GM12878 (cell line): Measurements from ENCODE around the gene PDE1C. TPM values are rescaled to one million over a fixed set of nuclear protein-coding genes. Genes with fewer than 3 reads are reported as not detected.

Source experiments
- ATAC-seq: fragments of 200-7000 bp; cut with Tn5 transposase; 3 replicates; pipeline ENCODE4 v1.9.1; 2020; ENCODE audit warnings: mild to moderate bottlenecking, moderate library complexity
- BruUV-seq: library from RNA; stranded (reverse); fragments of 400-500 nt; replicated peaks from 2 replicates; lab custom pipeline; 2021; lab: Mats Ljungman, UMichigan
- CTCF ChIA-PET: fragments of 300-600 bp; sonication (Branson Sonifier 250); formaldehyde crosslinking; extraction: SDS; loops from one replicate; lab custom pipeline; 2021; ENCODE audit warnings: inconsistent platforms; lab: Yijun Ruan, JAX
- POLR2A ChIA-PET: fragments of 350-600 bp; formaldehyde crosslinking; extraction: SDS; loops from one replicate; lab custom pipeline; 2021; ENCODE audit warnings: inconsistent platforms; lab: Charles Lee
- RAD21 ChIA-PET: fragments of 300-600 bp; sonication (Branson Sonifier 250); formaldehyde crosslinking; loops from one replicate; lab custom pipeline; 2023; ENCODE audit warnings: antibody characterized with exemption; ENCODE audit not compliant: unreplicated experiment; lab: Charles Lee
- SMC1A ChIA-PET: fragments of 300-600 bp; sonication (Branson Sonifier 250); formaldehyde crosslinking; loops from one replicate; lab custom pipeline; 2023; ENCODE audit not compliant: unreplicated experiment, uncharacterized antibody; lab: Charles Lee
- DNase-seq: peaks from one replicate; pipeline ENCODE4 v3.0.0-alpha.2; 2011; ENCODE audit warnings: low read depth, low spot score
- FAIRE-seq: peaks from 3 replicates; lab custom pipeline; 2011; peaks lifted over from hg19 to GRCh38; lab: Jason Lieb, UNC
- H2AFZ ChIP-seq: 2 replicates; pipeline ENCODE4 v1.6.0; 2011; ENCODE audit warnings: low read depth, low read length, control low read depth; ENCODE audit not compliant: control insufficient read depth
- H3K27ac ChIP-seq: 2 replicates; pipeline ENCODE4 v1.5.1; 2011; ENCODE audit warnings: control low read depth; ENCODE audit not compliant: control insufficient read depth, insufficient read depth
- H3K27me3 ChIP-seq, 2 experiments: replicated peaks in 1 of 2; 2 replicates each; pipeline versions ENCODE4 v1.6.0 to v1.6.1; 2011; ENCODE audit warnings: low read length in 1 of 2; ENCODE audit not compliant: control insufficient read depth in 2 of 2, insufficient read depth in 2 of 2
- H3K36me3 ChIP-seq, 2 experiments: 2 replicates each; pipeline ENCODE4 v1.5.1; 2011; ENCODE audit warnings: low read length in 1 of 2; ENCODE audit not compliant: control insufficient read depth in 2 of 2, insufficient read depth in 2 of 2
- H3K4me1 ChIP-seq: 2 replicates; pipeline ENCODE4 v1.6.1; 2011; ENCODE audit warnings: mild to moderate bottlenecking, low read length, moderate library complexity, mixed read lengths; ENCODE audit not compliant: control insufficient read depth, insufficient read depth
- H3K4me2 ChIP-seq: 2 replicates; pipeline ENCODE4 v1.6.0; 2011; ENCODE audit warnings: control low read depth; ENCODE audit not compliant: control insufficient read depth, insufficient read depth
- H3K4me3 ChIP-seq: fragments of 200-600 bp; sonication (generic); 2 replicates; pipeline ENCODE4 v1.5.1; 2016
- H3K79me2 ChIP-seq: 2 replicates; pipeline ENCODE4 v1.6.0; 2011; ENCODE audit warnings: low read length; ENCODE audit not compliant: control insufficient read depth, insufficient read depth
- H3K9ac ChIP-seq: 2 replicates; pipeline ENCODE4 v1.8.0; 2011; ENCODE audit warnings: low read length, control low read depth, mixed read lengths; ENCODE audit not compliant: control insufficient read depth, insufficient read depth
- H3K9me3 ChIP-seq: replicated peaks from 3 replicates; pipeline ENCODE4 v1.5.1; 2011; ENCODE audit warnings: mild to moderate bottlenecking, low read length; ENCODE audit not compliant: control insufficient read depth, insufficient read depth
- H4K20me1 ChIP-seq: 2 replicates; pipeline ENCODE4 v1.6.0; 2011; ENCODE audit not compliant: control insufficient read depth, insufficient read depth
- ATF3 ChIP-seq: IDR thresholded peaks from 2 replicates; pipeline ENCODE4 v1.6.1; 2011; ENCODE audit warnings: low read depth, mild to moderate bottlenecking, low read length, moderate library complexity, borderline replicate concordance; ENCODE audit errors: extremely low read depth
- BCL11A ChIP-seq: IDR thresholded peaks from 2 replicates; pipeline ENCODE4 v1.6.1; 2011; ENCODE audit warnings: low read depth, low read length
- BRCA1 ChIP-seq: IDR thresholded peaks from 2 replicates; pipeline ENCODE4 v1.6.1; 2011; ENCODE audit warnings: low read depth, low read length, improper control_type of control experiment
- CEBPB ChIP-seq, 2 experiments: fragments of 150-350 bp in 1 of 2; IDR thresholded peaks; 2 replicates each; pipeline ENCODE4 v1.6.1; 2012 to 2014; ENCODE audit warnings: low read depth in 2 of 2, low read length in 2 of 2, borderline replicate concordance in 1 of 2, inconsistent platforms in 1 of 2
- CHD2 ChIP-seq: IDR thresholded peaks from 2 replicates; pipeline ENCODE4 v1.6.1; 2011; ENCODE audit warnings: low read depth, low read length, improper control_type of control experiment, borderline replicate concordance
- EZH2 ChIP-seq: IDR thresholded peaks from 2 replicates; pipeline ENCODE4 v1.6.1; 2012; ENCODE audit warnings: low read depth, mild to moderate bottlenecking, control low read depth, inconsistent platforms, low read length, borderline replicate concordance; ENCODE audit not compliant: control insufficient read depth
- HDAC2 ChIP-seq: fragments of 200-600 bp; sonication (generic); IDR thresholded peaks from 2 replicates; pipeline ENCODE4 v1.6.1; 2017
- IKZF1 ChIP-seq: fragments of 450-650 bp; conservative IDR thresholded peaks from 2 replicates; pipeline ENCODE4 v1.6.1; 2017; ENCODE audit warnings: antibody characterized with exemption, mild to moderate bottlenecking
- IRF4 ChIP-seq: IDR thresholded peaks from 2 replicates; pipeline ENCODE4 v1.6.1; 2011; ENCODE audit warnings: low read depth, low read length
- MEF2A ChIP-seq: IDR thresholded peaks from 2 replicates; pipeline ENCODE4 v1.6.1; 2011; ENCODE audit warnings: low read depth, mild to moderate bottlenecking, low read length, moderate library complexity; ENCODE audit not compliant: insufficient read depth
- MLLT1 ChIP-seq: fragments of 450-650 bp; IDR thresholded peaks from 2 replicates; pipeline ENCODE4 v1.6.1; 2016; ENCODE audit warnings: mild to moderate bottlenecking
- MXI1 ChIP-seq: fragments of 150-350 bp; IDR thresholded peaks from 2 replicates; pipeline ENCODE4 v1.6.1; 2011; ENCODE audit warnings: low read depth, mild to moderate bottlenecking, inconsistent platforms, low read length, improper control_type of control experiment
- NFIC ChIP-seq: IDR thresholded peaks from 2 replicates; pipeline ENCODE4 v1.6.1; 2012; ENCODE audit warnings: low read depth, mild to moderate bottlenecking, inconsistent platforms, low read length, moderate library complexity
- NR2C2 ChIP-seq: IDR thresholded peaks from 2 replicates; pipeline ENCODE4 v1.6.1; 2011; ENCODE audit warnings: borderline replicate concordance, low read depth; ENCODE audit not compliant: control insufficient read depth, insufficient read length
- NRF1 ChIP-seq: conservative IDR thresholded peaks from 2 replicates; pipeline ENCODE4 v1.6.1; 2011; ENCODE audit warnings: mild to moderate bottlenecking, low read depth, low read length, improper control_type of control experiment
- SIN3A ChIP-seq: IDR thresholded peaks from 2 replicates; pipeline ENCODE4 v1.6.1; 2012; ENCODE audit warnings: low read depth, low read length, improper control_type of control experiment
- SMARCA5 ChIP-seq: fragments of 450-650 bp; IDR thresholded peaks from 2 replicates; pipeline ENCODE4 v1.6.1; 2017; ENCODE audit warnings: mild to moderate bottlenecking
- SUPT20H ChIP-seq: IDR thresholded peaks from 2 replicates; pipeline ENCODE4 v1.6.1; 2011; ENCODE audit warnings: low read depth, mild to moderate bottlenecking, low read length, moderate library complexity, borderline replicate concordance; ENCODE audit not compliant: control insufficient read depth
- WGBS: methylation state at CpG from one replicate; pipeline ENCODE4 v1.1.6; 2016; ENCODE audit warnings: low lambda C conversion rate; ENCODE audit not compliant: insufficient replicate concordance, insufficient coverage; ENCODE audit errors: missing lambda C conversion rate; 5-methylcytosine and 5-hydroxymethylcytosine counted together
- in situ Hi-C: fragments of 300-500 bp; cut with MboI; formaldehyde crosslinking; loops from 9 replicates; pipeline ENCODE4 v1.14.3; 2018; ENCODE audit warnings: mixed read lengths
- intact Hi-C: fragments of 100-400 bp; cut with micrococcal nuclease; formaldehyde crosslinking; loops from one replicate; pipeline ENCODE4 v1.14.2; 2022; ENCODE audit not compliant: unreplicated experiment
- polyA plus RNA-seq, 11 experiments: library from polyadenylated mRNA; depleted of rRNA in 4 of 11; unstranded in 6 of 11; stranded (reverse) in 5 of 11; fragments of >200 nt; fragmentation: Nextera tagmentation in 4 of 11; fragmentation: Illumina TruSeq in 1 of 11; extraction: Ambion mirVana in 4 of 11; extraction: Trizol in 1 of 11; gene quantifications; 1 replicate in 1 of 11; 2 replicates in 10 of 11; pipeline versions ENCODE4 v1.2.1 to v1.2.3, GENCODE V29; 2011 to 2016; ENCODE audit warnings: inconsistent platforms in 2 of 11, missing spikeins in 2 of 11, low read depth in 1 of 11
- total RNA-seq, 4 experiments: library from RNA; depleted of rRNA in 3 of 4; stranded (reverse); fragments of >200 nt in 3 of 4; fragmentation: Illumina TruSeq in 1 of 4; extraction: Trizol in 1 of 4; gene quantifications; 2 replicates each; pipeline versions ENCODE4 v1.2.1 to v1.2.3, GENCODE V29; 2013 to 2021

The PDE1C gene
- total and polyA plus RNA-seq, 10 of the 15 experiments (the other 5 are each of a cell fraction or from before 2014, with no cell fraction given) = 0.29 to 2.3 (median 0.70) TPM

GRCh38 chr7:31981874-31982390 is 88.3 kb downstream of the PDE1C start:
- no peak for DNase-seq
- H3K27ac ChIP-seq = no peak overlapping the region
- in situ Hi-C loops (no loop called here), intact Hi-C loops (no loop called here)
- no peak overlapping the region for H3K4me3 ChIP-seq
- H3K9ac ChIP-seq = no peak overlapping the region
- no peaks in the 10 kb centered on the region for H3K79me2 ChIP-seq
- no peak overlapping the region for H3K4me2 ChIP-seq
- no TSS peak for BruUV-seq
- no peaks in the 10 kb centered on the region for H3K27me3 ChIP-seq
- H2AFZ ChIP-seq = no peak overlapping the region
- 20% methylated on average over 6 of the region's 6 CpGs for whole genome bisulfite sequencing
- ChIA-PET POLR2A (no interaction called here), SMC1A (no interaction called here), RAD21 (no interaction called here), CTCF (no interaction called here)
- no peaks in the 10 kb centered on the region; the same call in 2 of the 3 replicates for H3K9me3 ChIP-seq
- ATAC-seq = no peak
- no peaks in the 10 kb centered on the region for H3K4me1 ChIP-seq
- FAIRE-seq = no peak
- no peak for TF ChIP-seq SIN3A
- TF ChIP-seq NRF1 = no peak
- no peak for TF ChIP-seq BCL11A
- no peak for TF ChIP-seq MXI1
- no peak for TF ChIP-seq HDAC2
- TF ChIP-seq MEF2A = no peak
- TF ChIP-seq MLLT1 = no peak
- TF ChIP-seq NFIC = no peak
- TF ChIP-seq ATF3 = no peak
- no peak for TF ChIP-seq CHD2
- TF ChIP-seq SUPT20H = no peak
- no peak for TF ChIP-seq IRF4
- no peak for TF ChIP-seq SMARCA5
- TF ChIP-seq NR2C2 = no peak
- no peak for TF ChIP-seq CEBPB (IDR thresholded peaks at IDR 0.05; ENCODE audit: borderline replicate concordance in 1 of 2, low read depth in 2 of 2, low read length in 2 of 2)
- no peak for TF ChIP-seq EZH2
- TF ChIP-seq IKZF1 = no peak
- TF ChIP-seq BRCA1 = no peak
- H3K36me3 ChIP-seq = no peaks in the 10 kb centered on the region
- H4K20me1 ChIP-seq = no peaks in the 10 kb centered on the region
